Mononuclear cell (primary cell): Measurements from ENCODE around the gene FAM156A. TPM values are rescaled to one million over a fixed set of nuclear protein-coding genes. Genes with fewer than 3 reads are reported as not detected.
"Not testable (repeated sequence)": the region's sequence is repeated elsewhere in the genome, so short reads cannot be mapped to it uniquely, and the experiment has no call there.

Source experiments
- H3K27me3 ChIP-seq: 2 replicates; pipeline ENCODE4 v1.6.0; 2011; ENCODE audit warnings: low read length, control low read depth; ENCODE audit not compliant: insufficient read depth
- H3K4me1 ChIP-seq: 2 replicates; pipeline ENCODE4 v1.5.1; 2011; ENCODE audit warnings: mild to moderate bottlenecking, low read length, control low read depth; ENCODE audit not compliant: insufficient read depth
- H3K4me3 ChIP-seq: 2 replicates; pipeline ENCODE4 v1.5.1; 2011; ENCODE audit warnings: mild to moderate bottlenecking, low read length, moderate library complexity
- H3K9me3 ChIP-seq: 2 replicates; pipeline ENCODE4 v1.5.1; 2011; ENCODE audit warnings: low read depth, mild to moderate bottlenecking, control low read depth, low read length
- total RNA-seq: library from RNA; depleted of rRNA; stranded (reverse); fragments of >200 nt; gene quantifications from one replicate; pipeline ENCODE4 v1.2.3, GENCODE V29; 2012

Gene FAM156A
- total RNA-seq, 1 donor, result 7.8 TPM

GRCh38 chrX:52979993-52980392, 21.7 kb upstream of the FAM156A start:
- H3K4me3 ChIP-seq, result no peak overlapping the region
- H3K9me3 ChIP-seq, result no peaks in the 10 kb centered on the region
- no peaks in the 10 kb centered on the region for H3K27me3 ChIP-seq
- no peaks in the 10 kb centered on the region for H3K4me1 ChIP-seq

GRCh38 chrX:52979568-52979967, 21.2 kb upstream of the FAM156A start:
- no peak overlapping the region for H3K4me3 ChIP-seq
- H3K27me3 ChIP-seq, result no peaks in the 10 kb centered on the region
- H3K9me3 ChIP-seq, result no peaks in the 10 kb centered on the region
- H3K4me1 ChIP-seq, result no peaks in the 10 kb centered on the region

DNA sequence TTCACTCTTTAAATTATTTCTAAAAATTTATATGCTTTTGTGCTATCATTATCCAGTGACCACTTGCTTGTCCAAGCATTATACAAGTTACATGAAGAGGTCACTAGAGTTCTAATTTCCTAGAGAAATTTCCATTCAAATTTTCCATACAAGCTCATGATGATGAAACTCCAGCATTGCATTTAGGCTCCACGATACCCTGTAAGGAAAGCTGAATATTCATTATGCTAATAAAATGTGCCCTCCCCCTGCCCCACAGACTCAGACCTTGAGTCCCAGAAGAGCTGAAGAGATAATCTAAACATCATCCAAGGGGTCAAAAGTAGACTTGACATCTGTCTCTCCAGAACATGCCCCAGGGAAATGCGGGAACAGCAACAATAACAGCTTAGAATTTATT, 19.6 kb upstream of the FAM156A start:
- H3K4me1 ChIP-seq, result no peaks in the 10 kb centered on the region
- H3K4me3 ChIP-seq, result no peak overlapping the region
- H3K27me3 ChIP-seq, result no peaks in the 10 kb centered on the region
- no peaks in the 10 kb centered on the region for H3K9me3 ChIP-seq

- not testable (repeated sequence) for H3K4me3 ChIP-seq, H3K27me3 ChIP-seq, H3K9me3 ChIP-seq, H3K4me1 ChIP-seq
These were observed 17.3 kb upstream of the FAM156A start for GRCh38 chrX:52975576-52975975.

- not testable (repeated sequence) for H3K4me3 ChIP-seq, H3K9me3 ChIP-seq, H3K4me1 ChIP-seq, H3K27me3 ChIP-seq
These were observed 16.1 kb upstream of the FAM156A start for GRCh38 chrX:52974336-52974992.

DNA sequence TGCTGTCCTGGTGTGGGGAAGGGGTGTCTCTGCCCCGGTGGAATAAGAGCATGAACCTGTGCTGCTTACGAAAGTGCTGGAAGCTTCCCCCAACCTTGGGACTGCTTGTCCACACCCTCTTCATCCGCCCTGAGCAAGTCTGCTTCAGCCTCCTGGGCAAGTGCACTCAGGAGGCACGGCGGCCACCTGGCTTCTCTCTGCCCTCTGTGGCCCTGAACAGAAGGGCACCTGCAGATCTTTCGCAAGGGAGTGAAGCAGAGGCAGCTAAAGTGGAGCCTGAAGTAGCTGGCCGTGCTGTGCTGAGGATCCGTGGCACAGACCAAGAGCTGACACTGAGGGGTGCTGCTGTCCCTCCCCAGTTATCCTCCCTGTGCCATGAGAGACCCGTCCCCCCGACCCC, 9.6 kb upstream of the FAM156A start:
- H3K4me1 ChIP-seq, H3K4me3 ChIP-seq, H3K9me3 ChIP-seq, H3K27me3 ChIP-seq: not testable (repeated sequence)

- not testable (repeated sequence) for H3K4me1 ChIP-seq, H3K4me3 ChIP-seq, H3K9me3 ChIP-seq, H3K27me3 ChIP-seq
These were observed 8.8 kb upstream of the FAM156A start for GRCh38 chrX:52966993-52967738.

DNA sequence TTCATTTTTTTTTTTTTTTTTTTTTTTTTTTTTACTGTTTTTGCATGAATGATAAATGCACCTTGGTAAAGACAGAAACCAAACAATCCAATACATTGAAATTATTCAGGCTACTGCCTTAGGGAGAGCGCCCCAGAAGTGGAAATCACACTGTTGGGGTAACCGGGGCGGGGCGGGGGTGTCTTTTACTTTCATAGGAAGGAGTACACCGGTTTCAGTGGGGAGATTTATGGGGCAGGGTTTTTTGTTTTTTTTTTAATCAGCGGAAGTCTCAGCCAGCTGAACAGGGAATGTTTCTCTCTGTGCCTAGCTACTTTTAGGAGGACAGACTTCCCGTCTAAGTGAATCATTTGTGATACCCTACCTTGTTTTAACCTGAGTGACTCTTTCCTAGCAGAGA, 643 bp upstream of the FAM156A start:
- H3K9me3 ChIP-seq, H3K4me3 ChIP-seq, H3K27me3 ChIP-seq, H3K4me1 ChIP-seq: not testable (repeated sequence)

DNA sequence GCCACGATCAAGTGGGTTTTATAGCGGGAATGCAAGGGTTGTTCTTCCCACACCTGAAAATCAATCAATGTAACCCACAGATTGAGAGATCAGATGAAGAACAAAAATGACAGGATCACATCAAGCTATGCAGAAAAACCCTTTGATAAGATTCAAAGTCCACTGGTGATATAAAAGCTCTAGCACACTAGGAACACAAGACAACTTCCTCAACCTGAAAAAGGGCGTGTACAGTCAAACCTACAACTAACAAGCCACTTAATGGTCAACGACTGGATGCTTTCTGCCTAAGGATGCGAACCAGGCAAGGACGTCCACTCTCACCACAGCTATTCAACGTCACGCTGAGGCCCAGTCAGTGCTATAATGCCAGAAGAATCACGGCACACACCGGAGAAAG, 8.4 kb downstream of the FAM156A start:
- H3K4me1 ChIP-seq, H3K27me3 ChIP-seq, H3K9me3 ChIP-seq, H3K4me3 ChIP-seq: not testable (repeated sequence)

- not testable (repeated sequence) for H3K4me1 ChIP-seq, H3K4me3 ChIP-seq, H3K27me3 ChIP-seq, H3K9me3 ChIP-seq
These were observed 9.0 kb downstream of the FAM156A start for GRCh38 chrX:52949325-52949724.

DNA sequence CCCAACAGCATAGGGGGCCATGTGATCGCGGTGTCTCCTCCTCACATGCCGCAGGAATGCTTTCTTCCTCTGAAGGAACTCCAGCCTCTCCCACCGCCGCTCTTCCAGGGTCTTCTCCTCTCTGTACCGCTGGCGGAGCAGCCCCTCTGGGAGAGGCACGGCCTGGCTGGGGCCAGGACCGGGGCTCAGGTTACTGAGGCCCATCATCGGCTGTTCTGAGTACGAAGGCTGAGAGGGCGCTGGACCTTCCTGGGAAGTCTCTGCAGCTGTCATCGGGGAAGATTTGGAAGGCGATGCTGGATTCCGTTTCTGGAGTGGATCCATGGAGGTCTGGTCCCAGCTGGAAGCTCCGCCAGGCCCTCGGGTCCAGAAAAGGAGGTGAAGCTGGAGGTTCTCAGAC, 10.1 kb downstream of the FAM156A start:
- H3K27me3 ChIP-seq, H3K4me3 ChIP-seq, H3K4me1 ChIP-seq, H3K9me3 ChIP-seq: not testable (repeated sequence)

DNA sequence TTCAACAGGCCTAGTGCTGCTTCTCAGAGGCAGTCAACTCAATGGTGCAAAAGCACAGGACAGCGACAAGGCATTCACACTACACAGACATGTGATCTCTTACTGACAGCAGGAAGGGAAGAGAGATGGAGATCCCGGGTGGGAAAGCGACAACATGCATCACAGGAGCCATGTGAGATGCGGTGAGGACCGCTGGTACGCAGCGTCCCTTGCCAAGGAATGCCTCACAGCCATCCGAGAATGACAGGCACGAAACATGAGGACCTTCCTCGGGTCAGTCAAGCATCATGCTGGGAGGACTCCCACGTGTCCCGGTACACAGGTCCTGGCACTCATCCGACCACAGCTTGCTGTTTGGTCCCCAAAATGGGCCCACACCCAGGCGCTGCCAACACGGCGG, 10.8 kb downstream of the FAM156A start:
- not testable (repeated sequence) for H3K4me3 ChIP-seq, H3K27me3 ChIP-seq, H3K4me1 ChIP-seq, H3K9me3 ChIP-seq

- H3K4me3 ChIP-seq, H3K9me3 ChIP-seq, H3K4me1 ChIP-seq, H3K27me3 ChIP-seq: not testable (repeated sequence)
These were observed 12.4 kb downstream of the FAM156A start for GRCh38 chrX:52945838-52946494.

- H3K4me1 ChIP-seq, H3K9me3 ChIP-seq, H3K27me3 ChIP-seq, H3K4me3 ChIP-seq: not testable (repeated sequence)
These were observed 16.6 kb downstream of the FAM156A start for GRCh38 chrX:52941728-52942127.

GRCh38 chrX:52940704-52941103, 17.6 kb downstream of the FAM156A start:
- not testable (repeated sequence) for H3K27me3 ChIP-seq, H3K4me1 ChIP-seq, H3K9me3 ChIP-seq, H3K4me3 ChIP-seq

- H3K4me1 ChIP-seq, H3K27me3 ChIP-seq, H3K9me3 ChIP-seq: not testable (repeated sequence)
- H3K4me3 ChIP-seq, result peak overlapping the region; percentile 65
These were observed 22.9 kb downstream of the FAM156A start for GRCh38 chrX:52935470-52935784.
